H1 (cell line): ENCODE data around the gene PEX14.

ENCODE experiments used
- CHD1 ChIP-seq: IDR thresholded peaks from 2 replicates; pipeline ENCODE4 v1.6.1; 2012; ENCODE audit warnings: low read depth, low read length, improper control_type of control experiment
- CHD2 ChIP-seq: IDR thresholded peaks from 2 replicates; pipeline ENCODE4 v1.6.1; 2012; ENCODE audit warnings: low read length, improper control_type of control experiment
- CTCF ChIP-seq, 3 experiments: IDR thresholded peaks; 1 replicate in 2 of 3; 2 replicates in 1 of 3; pipeline versions ENCODE4 v1.5.1 to v1.6.1; 2011; ENCODE audit warnings: low read length in 3 of 3, mild to moderate bottlenecking in 3 of 3, inconsistent platforms in 2 of 3, low read depth in 1 of 3, moderate library complexity in 1 of 3; ENCODE audit not compliant: insufficient read depth in 1 of 3; ENCODE audit errors: control extremely low read depth in 1 of 3
- E2F6 ChIP-seq: IDR thresholded peaks from 2 replicates; pipeline ENCODE4 v1.6.1; 2012; ENCODE audit warnings: inconsistent platforms
- EGR1 ChIP-seq: IDR thresholded peaks from 2 replicates; pipeline ENCODE4 v1.6.1; 2011; ENCODE audit warnings: low read depth, low read length, borderline replicate concordance
- EP300 ChIP-seq, 2 experiments: IDR thresholded peaks; 1 replicate in 1 of 2; 2 replicates in 1 of 2; pipeline ENCODE4 v1.6.1; 2011 to 2012; ENCODE audit warnings: low read depth in 2 of 2, low read length in 2 of 2, mild to moderate bottlenecking in 2 of 2, borderline replicate concordance in 1 of 2, inconsistent platforms in 1 of 2, moderate library complexity in 1 of 2
- EZH2 ChIP-seq: fragments of 200-600 bp; sonication (generic); IDR thresholded peaks from 2 replicates; pipeline ENCODE4 v1.7.1; 2012; ENCODE audit warnings: low read depth, mild to moderate bottlenecking, moderate library complexity, low read length, inconsistent platforms; ENCODE audit not compliant: severe bottlenecking
- TBP ChIP-seq: IDR thresholded peaks from 2 replicates; pipeline ENCODE4 v1.6.1; 2011; ENCODE audit warnings: low read depth, low read length, improper control_type of control experiment

- TF ChIP-seq CTCF (IDR thresholded peaks at IDR 0.05; ENCODE audit: control extremely low read depth in 1 of 3, insufficient read depth in 1 of 3, low read depth in 1 of 3, low read length in 3 of 3) (no peak), CHD2 (no peak), EGR1 (no peak), EP300 (IDR thresholded peaks at IDR 0.05; ENCODE audit: borderline replicate concordance in 1 of 2, low read depth in 2 of 2, low read length in 2 of 2) (no peak), EZH2 (no peak), E2F6 (no peak), CHD1 (no peak), TBP (no peak)
Measured at GRCh38 chr1:10629091-10629815, 154.5 kb downstream of the PEX14 start.
